Liver (tissue), 9 donors: ENCODE results near the gene DHRS12. TPM values are rescaled to one million over a fixed set of nuclear protein-coding genes. Genes with fewer than 3 reads are reported as not detected.

Experiments used
- DNase-seq: peaks from one replicate; pipeline ENCODE4 v3.0.0-alpha.2; 2017; ENCODE audit warnings: low spot score
- H3K27ac ChIP-seq, 2 donors: one replicate each; pipeline ENCODE4 v1.7.0; 2013; ENCODE audit warnings: inconsistent platforms in 2 of 2, low read length in 2 of 2, control low read depth in 1 of 2, low read depth in 1 of 2, mild to moderate bottlenecking in 1 of 2
- H3K27me3 ChIP-seq, 4 donors: one replicate each; pipeline versions ENCODE4 v1.6.1 to v1.7.0; 2013; ENCODE audit warnings: low read length in 3 of 4, inconsistent platforms in 1 of 4, mild to moderate bottlenecking in 1 of 4, moderate library complexity in 1 of 4; ENCODE audit not compliant: control insufficient read depth in 4 of 4, insufficient read depth in 4 of 4
- H3K36me3 ChIP-seq, 4 donors: one replicate each; pipeline versions ENCODE4 v1.6.1 to v1.7.0; 2013; ENCODE audit warnings: low read length in 3 of 4, mild to moderate bottlenecking in 3 of 4, low read depth in 1 of 4, moderate library complexity in 1 of 4; ENCODE audit not compliant: control insufficient read depth in 4 of 4, insufficient read depth in 3 of 4
- H3K4me1 ChIP-seq, 4 donors: one replicate each; pipeline versions ENCODE4 v1.6.1 to v1.7.0; 2013; ENCODE audit warnings: low read length in 3 of 4, mild to moderate bottlenecking in 3 of 4, moderate library complexity in 1 of 4; ENCODE audit not compliant: control insufficient read depth in 4 of 4, insufficient read depth in 4 of 4
- H3K4me3 ChIP-seq, 3 donors: one replicate each; pipeline versions ENCODE4 v1.6.1 to v1.7.0; 2013; ENCODE audit warnings: low read length in 3 of 3, control low read depth in 1 of 3, low read depth in 1 of 3, mild to moderate bottlenecking in 1 of 3
- H3K9ac ChIP-seq, 2 donors: one replicate each; pipeline ENCODE4 v1.7.0; 2013; ENCODE audit warnings: low read length in 2 of 2, mild to moderate bottlenecking in 2 of 2, moderate library complexity in 2 of 2, control low read depth in 1 of 2, low read depth in 1 of 2
- H3K9me3 ChIP-seq, 4 donors: one replicate each; pipeline versions ENCODE4 v1.6.1 to v1.7.0; 2013; ENCODE audit warnings: low read length in 3 of 4; ENCODE audit not compliant: control insufficient read depth in 4 of 4
- FOXA1 ChIP-seq: IDR thresholded peaks from 2 replicates; pipeline ENCODE4 v1.6.1; 2016; ENCODE audit warnings: antibody characterized with exemption
- FOXA2 ChIP-seq: IDR thresholded peaks from 2 replicates; pipeline ENCODE4 v1.6.1; 2016; ENCODE audit warnings: antibody characterized with exemption
- GABPA ChIP-seq, 2 donors: IDR thresholded peaks in 1 of 2; conservative IDR thresholded peaks in 1 of 2; 2 replicates each; pipeline ENCODE4 v1.6.1; 2016; ENCODE audit warnings: antibody characterized with exemption in 2 of 2, mild to moderate bottlenecking in 1 of 2, moderate library complexity in 1 of 2
- HNF4A ChIP-seq, 2 donors: conservative IDR thresholded peaks; 2 replicates each; pipeline ENCODE4 v1.6.1; 2016; ENCODE audit warnings: antibody characterized with exemption in 2 of 2, mild to moderate bottlenecking in 2 of 2
- HNF4G ChIP-seq: IDR thresholded peaks from 2 replicates; pipeline ENCODE4 v1.6.1; 2016; ENCODE audit warnings: antibody characterized with exemption
- NR2F2 ChIP-seq: IDR thresholded peaks from 2 replicates; pipeline ENCODE4 v1.6.1; 2016; ENCODE audit warnings: antibody characterized with exemption
- RAD21 ChIP-seq, 2 donors: IDR thresholded peaks; 2 replicates each; pipeline ENCODE4 v1.6.1; 2016; ENCODE audit warnings: antibody characterized with exemption in 2 of 2, mild to moderate bottlenecking in 2 of 2
- RXRA ChIP-seq, 2 donors: IDR thresholded peaks; 2 replicates each; pipeline ENCODE4 v1.6.1; 2017 to 2018; ENCODE audit warnings: antibody characterized with exemption in 2 of 2, mild to moderate bottlenecking in 1 of 2
- SP1 ChIP-seq: IDR thresholded peaks from 2 replicates; pipeline ENCODE4 v1.6.1; 2018; ENCODE audit warnings: antibody characterized with exemption, mild to moderate bottlenecking
- TAF1 ChIP-seq: conservative IDR thresholded peaks from 2 replicates; pipeline ENCODE4 v1.6.1; 2016; ENCODE audit warnings: antibody characterized with exemption, mild to moderate bottlenecking
- YY1 ChIP-seq: IDR thresholded peaks from 2 replicates; pipeline ENCODE4 v1.6.1; 2016; ENCODE audit warnings: antibody characterized with exemption, mild to moderate bottlenecking
- WGBS: extraction: QIAGEN DNeasy Blood & Tissue Kit; methylation state at CpG from one replicate; pipeline ENCODE4 v1.1.7; 2013; 5-methylcytosine and 5-hydroxymethylcytosine counted together
- polyA plus RNA-seq, 2 donors: library from polyadenylated mRNA; stranded (reverse) in 1 of 2; unstranded in 1 of 2; fragments of 200-250 nt in 1 of 2; fragments of >200 nt in 1 of 2; fragmentation: Nextera tagmentation in 1 of 2; extraction: Ambion mirVana in 1 of 2; gene quantifications; one replicate each; pipeline versions ENCODE4 v1.2.1 to v1.2.3, GENCODE V29; 2013 to 2015
- total RNA-seq, 2 donors: library from RNA; depleted of rRNA; stranded (reverse); fragments of >200 nt; gene quantifications; one replicate each; pipeline ENCODE4 v1.2.3, GENCODE V29; 2014
- TF ChIP-seq, protein P1 (sequence below): IDR thresholded peaks from 2 replicates; pipeline ENCODE4 v1.6.1; 2016; ENCODE audit warnings: antibody characterized with exemption
- TF ChIP-seq, protein P2 (sequence below): IDR thresholded peaks from 2 replicates; pipeline ENCODE4 v1.6.1; 2016; ENCODE audit warnings: antibody characterized with exemption
- TF ChIP-seq, protein P3 (sequence below): IDR thresholded peaks from 2 replicates; pipeline ENCODE4 v1.6.1; 2016; ENCODE audit warnings: antibody characterized with exemption
- TF ChIP-seq, protein P4 (sequence below): fragments of 150-350 bp; IDR thresholded peaks from 2 replicates; pipeline ENCODE4 v1.5.1; 2017; ENCODE audit warnings: improper control_type of control experiment, low read depth, low read length; ENCODE audit not compliant: missing input control
- TF ChIP-seq, protein P5 (sequence below): IDR thresholded peaks from 2 replicates; pipeline ENCODE4 v1.6.1; 2016; ENCODE audit warnings: antibody characterized with exemption, mild to moderate bottlenecking
- donor health status: healthy.
- donor health status: healthy.
- donor health status: healthy.
- donor health status: healthy.
- donor health status: healthy.

DHRS12 gene
- total and polyA plus RNA-seq, 4 donors, result 6.5 to 15.5 (median 9.3) TPM

DNA sequence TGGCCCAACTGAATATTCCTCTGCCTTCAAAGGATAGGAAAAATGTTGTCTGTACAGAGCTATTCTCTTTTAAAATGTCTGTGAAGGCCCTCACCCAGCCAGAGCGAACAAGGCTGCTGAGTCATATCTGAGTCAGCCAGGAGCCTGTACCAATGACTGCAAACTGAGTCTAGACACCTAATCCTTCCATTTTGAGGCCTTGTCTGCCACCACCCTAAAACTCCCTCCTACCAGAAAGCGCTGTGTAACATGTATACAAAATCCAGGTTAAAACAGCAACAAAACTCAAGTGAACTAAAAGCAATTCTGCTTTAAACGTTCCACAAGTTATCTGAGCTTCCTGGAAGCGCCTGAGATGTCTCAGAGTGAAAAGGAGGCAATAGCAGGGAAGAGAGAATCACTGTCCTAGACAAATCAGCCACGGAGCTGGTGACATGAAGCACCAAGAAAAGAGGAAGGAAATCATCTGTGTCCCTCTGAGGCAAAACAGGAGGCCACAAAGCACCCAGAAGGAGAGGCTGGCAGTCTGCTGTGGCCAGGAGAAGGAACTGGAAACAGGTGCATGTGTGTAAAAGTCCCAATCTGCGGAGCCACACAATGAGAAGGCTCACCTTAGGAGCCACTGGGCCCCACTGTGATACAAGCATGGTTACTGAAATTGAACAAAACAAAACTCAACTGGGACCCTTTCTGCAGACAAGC is 10.2 kb downstream of the DHRS12 start:
- Histone ChIP-seq H3K9me3 (no peaks in the 10 kb centered on the region), H3K27ac (no peak overlapping the region), H3K36me3 (peaks cover 0 to 6% (median 3%) of the 10 kb centered on the region in 4 donors), H3K27me3 (no peaks in the 10 kb centered on the region), H3K4me3 (no peak overlapping the region), H3K4me1 (peaks cover 0 to 3% (median 0%) of the 10 kb centered on the region in 4 donors), H3K9ac (no peak overlapping the region)
- 82% methylated on average over 6 of the region's 6 CpGs for WGBS
- DNase-seq, result no peak
- TF ChIP-seq FOXA2 (no peak), TAF1 (no peak), FOXA1 (no peak), YY1 (no peak)
- TF ChIP-seq, protein P1, sequence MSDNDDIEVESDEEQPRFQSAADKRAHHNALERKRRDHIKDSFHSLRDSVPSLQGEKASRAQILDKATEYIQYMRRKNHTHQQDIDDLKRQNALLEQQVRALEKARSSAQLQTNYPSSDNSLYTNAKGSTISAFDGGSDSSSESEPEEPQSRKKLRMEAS, result no peak

DNA sequence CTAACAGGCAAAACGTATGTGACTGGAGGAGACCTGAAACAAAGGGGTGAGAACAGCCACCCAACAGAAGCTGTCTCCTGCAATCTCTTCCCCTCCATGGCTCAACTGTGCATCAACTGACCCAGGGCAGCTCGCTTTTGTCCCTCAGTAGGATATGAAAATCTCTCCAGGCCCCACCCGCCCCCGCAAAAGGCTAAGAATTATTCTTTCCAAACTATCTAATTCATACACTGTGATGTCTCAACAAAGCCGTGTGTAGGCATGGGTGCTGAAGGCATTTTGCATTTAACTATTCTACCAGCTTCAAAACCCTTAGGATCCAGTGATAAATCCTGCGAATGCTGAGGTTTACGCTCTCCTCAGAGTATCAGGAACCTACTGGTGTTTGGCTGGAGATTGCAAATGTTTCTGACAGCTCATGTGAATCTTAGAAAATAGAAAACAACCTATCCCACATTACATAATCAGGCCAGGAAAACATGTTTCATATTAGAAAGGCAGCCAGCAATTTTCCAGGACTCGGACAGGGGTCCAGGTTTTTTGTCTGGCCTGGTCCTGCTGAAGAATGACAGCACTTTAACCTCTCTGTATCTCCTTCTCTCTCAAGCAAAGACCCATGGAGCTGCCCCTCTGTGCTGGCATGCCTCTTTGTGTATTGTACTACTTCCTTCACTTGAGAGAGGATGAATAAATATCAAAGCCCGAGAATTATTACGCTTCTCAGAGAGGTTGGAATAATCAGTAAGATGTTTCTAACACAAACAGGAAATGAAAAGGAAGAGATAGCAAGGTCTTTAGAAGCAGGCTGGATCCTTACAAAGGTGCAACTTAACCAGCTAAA is 17.3 kb downstream of the DHRS12 start:
- H3K27me3 ChIP-seq, result no peaks in the 10 kb centered on the region
- H3K4me1 ChIP-seq, result peaks cover 0 to 9% (median 5%) of the 10 kb centered on the region in 4 donors
- 86% methylated on average over 10 of the region's 10 CpGs for WGBS
- H3K9me3 ChIP-seq, result no peaks in the 10 kb centered on the region
- no peak overlapping the region for H3K9ac ChIP-seq
- H3K4me3 ChIP-seq, result no peak overlapping the region
- TF ChIP-seq, protein P1, result no peak
- no peak for TF ChIP-seq GABPA (IDR thresholded peaks at IDR 0.05 in 1 of 2, conservative IDR thresholded peaks at IDR 0.05 in 1 of 2)
- TF ChIP-seq FOXA1, result no peak
- TF ChIP-seq, protein P2, sequence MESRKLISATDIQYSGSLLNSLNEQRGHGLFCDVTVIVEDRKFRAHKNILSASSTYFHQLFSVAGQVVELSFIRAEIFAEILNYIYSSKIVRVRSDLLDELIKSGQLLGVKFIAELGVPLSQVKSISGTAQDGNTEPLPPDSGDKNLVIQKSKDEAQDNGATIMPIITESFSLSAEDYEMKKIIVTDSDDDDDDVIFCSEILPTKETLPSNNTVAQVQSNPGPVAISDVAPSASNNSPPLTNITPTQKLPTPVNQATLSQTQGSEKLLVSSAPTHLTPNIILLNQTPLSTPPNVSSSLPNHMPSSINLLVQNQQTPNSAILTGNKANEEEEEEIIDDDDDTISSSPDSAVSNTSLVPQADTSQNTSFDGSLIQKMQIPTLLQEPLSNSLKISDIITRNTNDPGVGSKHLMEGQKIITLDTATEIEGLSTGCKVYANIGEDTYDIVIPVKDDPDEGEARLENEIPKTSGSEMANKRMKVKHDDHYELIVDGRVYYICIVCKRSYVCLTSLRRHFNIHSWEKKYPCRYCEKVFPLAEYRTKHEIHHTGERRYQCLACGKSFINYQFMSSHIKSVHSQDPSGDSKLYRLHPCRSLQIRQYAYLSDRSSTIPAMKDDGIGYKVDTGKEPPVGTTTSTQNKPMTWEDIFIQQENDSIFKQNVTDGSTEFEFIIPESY, result no peak
- TF ChIP-seq, protein P3, sequence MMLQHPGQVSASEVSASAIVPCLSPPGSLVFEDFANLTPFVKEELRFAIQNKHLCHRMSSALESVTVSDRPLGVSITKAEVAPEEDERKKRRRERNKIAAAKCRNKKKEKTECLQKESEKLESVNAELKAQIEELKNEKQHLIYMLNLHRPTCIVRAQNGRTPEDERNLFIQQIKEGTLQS, result no peak
- TF ChIP-seq RXRA (IDR thresholded peaks at IDR 0.05), result no peak
- no peak for TF ChIP-seq SP1
- TF ChIP-seq HNF4A (conservative IDR thresholded peaks at IDR 0.05), result no peak
- TF ChIP-seq YY1, result no peak
- TF ChIP-seq, protein P4, sequence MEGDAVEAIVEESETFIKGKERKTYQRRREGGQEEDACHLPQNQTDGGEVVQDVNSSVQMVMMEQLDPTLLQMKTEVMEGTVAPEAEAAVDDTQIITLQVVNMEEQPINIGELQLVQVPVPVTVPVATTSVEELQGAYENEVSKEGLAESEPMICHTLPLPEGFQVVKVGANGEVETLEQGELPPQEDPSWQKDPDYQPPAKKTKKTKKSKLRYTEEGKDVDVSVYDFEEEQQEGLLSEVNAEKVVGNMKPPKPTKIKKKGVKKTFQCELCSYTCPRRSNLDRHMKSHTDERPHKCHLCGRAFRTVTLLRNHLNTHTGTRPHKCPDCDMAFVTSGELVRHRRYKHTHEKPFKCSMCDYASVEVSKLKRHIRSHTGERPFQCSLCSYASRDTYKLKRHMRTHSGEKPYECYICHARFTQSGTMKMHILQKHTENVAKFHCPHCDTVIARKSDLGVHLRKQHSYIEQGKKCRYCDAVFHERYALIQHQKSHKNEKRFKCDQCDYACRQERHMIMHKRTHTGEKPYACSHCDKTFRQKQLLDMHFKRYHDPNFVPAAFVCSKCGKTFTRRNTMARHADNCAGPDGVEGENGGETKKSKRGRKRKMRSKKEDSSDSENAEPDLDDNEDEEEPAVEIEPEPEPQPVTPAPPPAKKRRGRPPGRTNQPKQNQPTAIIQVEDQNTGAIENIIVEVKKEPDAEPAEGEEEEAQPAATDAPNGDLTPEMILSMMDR, result no peak
- no peak for TF ChIP-seq RAD21 (IDR thresholded peaks at IDR 0.05)
- TF ChIP-seq NR2F2, result no peak
- no peak for TF ChIP-seq TAF1
- TF ChIP-seq, protein P5, sequence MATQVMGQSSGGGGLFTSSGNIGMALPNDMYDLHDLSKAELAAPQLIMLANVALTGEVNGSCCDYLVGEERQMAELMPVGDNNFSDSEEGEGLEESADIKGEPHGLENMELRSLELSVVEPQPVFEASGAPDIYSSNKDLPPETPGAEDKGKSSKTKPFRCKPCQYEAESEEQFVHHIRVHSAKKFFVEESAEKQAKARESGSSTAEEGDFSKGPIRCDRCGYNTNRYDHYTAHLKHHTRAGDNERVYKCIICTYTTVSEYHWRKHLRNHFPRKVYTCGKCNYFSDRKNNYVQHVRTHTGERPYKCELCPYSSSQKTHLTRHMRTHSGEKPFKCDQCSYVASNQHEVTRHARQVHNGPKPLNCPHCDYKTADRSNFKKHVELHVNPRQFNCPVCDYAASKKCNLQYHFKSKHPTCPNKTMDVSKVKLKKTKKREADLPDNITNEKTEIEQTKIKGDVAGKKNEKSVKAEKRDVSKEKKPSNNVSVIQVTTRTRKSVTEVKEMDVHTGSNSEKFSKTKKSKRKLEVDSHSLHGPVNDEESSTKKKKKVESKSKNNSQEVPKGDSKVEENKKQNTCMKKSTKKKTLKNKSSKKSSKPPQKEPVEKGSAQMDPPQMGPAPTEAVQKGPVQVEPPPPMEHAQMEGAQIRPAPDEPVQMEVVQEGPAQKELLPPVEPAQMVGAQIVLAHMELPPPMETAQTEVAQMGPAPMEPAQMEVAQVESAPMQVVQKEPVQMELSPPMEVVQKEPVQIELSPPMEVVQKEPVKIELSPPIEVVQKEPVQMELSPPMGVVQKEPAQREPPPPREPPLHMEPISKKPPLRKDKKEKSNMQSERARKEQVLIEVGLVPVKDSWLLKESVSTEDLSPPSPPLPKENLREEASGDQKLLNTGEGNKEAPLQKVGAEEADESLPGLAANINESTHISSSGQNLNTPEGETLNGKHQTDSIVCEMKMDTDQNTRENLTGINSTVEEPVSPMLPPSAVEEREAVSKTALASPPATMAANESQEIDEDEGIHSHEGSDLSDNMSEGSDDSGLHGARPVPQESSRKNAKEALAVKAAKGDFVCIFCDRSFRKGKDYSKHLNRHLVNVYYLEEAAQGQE, result no peak
- no peak for TF ChIP-seq HNF4G
- peak overlapping the region in 1 of 2 donors; percentile 9 for H3K27ac ChIP-seq
- H3K36me3 ChIP-seq, result peaks cover 0 to 8% (median 0%) of the 10 kb centered on the region in 4 donors
- no peak for DNase-seq
